Measurements from ENCODE around the gene MYO5A. TPM values are rescaled to one million over a fixed set of nuclear protein-coding genes. Genes with fewer than 3 reads are reported as not detected.

Gene MYO5A
- total and polyA plus RNA-seq, 2 donors (not counting 3 experiments of a cell fraction or from before 2014, with no cell fraction given), result 31.9 to 91.9 TPM

DNA sequence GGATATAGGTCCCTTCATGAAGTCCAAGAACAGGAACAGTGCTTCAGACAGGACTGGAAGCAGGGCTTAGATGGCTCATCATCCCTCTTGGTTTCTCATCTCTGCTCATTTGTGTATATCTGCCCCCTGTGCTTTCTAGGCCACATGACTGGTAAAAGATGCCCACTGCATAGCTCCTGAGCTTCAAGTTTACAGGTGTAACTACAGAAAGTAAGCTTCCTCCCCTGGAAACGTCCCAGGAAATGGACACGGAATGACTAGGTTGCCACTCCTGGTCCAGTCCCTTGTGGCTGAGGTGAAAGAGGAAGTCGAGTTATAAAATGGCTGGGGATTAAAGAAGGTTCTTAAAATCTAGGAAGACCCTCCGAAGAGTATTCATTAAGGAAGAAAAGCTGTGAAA, 32.5 kb downstream of the MYO5A start:
- POLR2A ChIA-PET, result interaction anchor here (0.6 kb wide), 1 partner anchor 23 kb away, joined by 3 read pairs; no protein-coding TSS in a partner anchor

More for the DNA sequence above, 32.5 kb downstream of the MYO5A start:
- peaks cover 69% of the 10 kb centered on the region for H3K79me2 ChIP-seq (ENCODE audit: control insufficient read depth, insufficient read depth, low read length)
- TF ChIP-seq, protein P1, sequence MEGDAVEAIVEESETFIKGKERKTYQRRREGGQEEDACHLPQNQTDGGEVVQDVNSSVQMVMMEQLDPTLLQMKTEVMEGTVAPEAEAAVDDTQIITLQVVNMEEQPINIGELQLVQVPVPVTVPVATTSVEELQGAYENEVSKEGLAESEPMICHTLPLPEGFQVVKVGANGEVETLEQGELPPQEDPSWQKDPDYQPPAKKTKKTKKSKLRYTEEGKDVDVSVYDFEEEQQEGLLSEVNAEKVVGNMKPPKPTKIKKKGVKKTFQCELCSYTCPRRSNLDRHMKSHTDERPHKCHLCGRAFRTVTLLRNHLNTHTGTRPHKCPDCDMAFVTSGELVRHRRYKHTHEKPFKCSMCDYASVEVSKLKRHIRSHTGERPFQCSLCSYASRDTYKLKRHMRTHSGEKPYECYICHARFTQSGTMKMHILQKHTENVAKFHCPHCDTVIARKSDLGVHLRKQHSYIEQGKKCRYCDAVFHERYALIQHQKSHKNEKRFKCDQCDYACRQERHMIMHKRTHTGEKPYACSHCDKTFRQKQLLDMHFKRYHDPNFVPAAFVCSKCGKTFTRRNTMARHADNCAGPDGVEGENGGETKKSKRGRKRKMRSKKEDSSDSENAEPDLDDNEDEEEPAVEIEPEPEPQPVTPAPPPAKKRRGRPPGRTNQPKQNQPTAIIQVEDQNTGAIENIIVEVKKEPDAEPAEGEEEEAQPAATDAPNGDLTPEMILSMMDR (IDR thresholded peaks at IDR 0.05; ENCODE audit: extremely low read depth in 1 of 2, insufficient read depth in 1 of 2, low read depth in 1 of 2, low read length in 2 of 2), result no peak
- TF ChIP-seq POLR2A (IDR thresholded peaks at IDR 0.05; ENCODE audit: low read depth, low read length) (no peak), JUN (IDR thresholded peaks at IDR 0.05; ENCODE audit: borderline replicate concordance, insufficient read depth, insufficient read length, low read depth) (no peak), POLR2AphosphoS5 (IDR thresholded peaks at IDR 0.05; ENCODE audit: insufficient read depth, low read depth, low read length) (no peak), MYC (IDR thresholded peaks at IDR 0.05; ENCODE audit: low read depth, low read length) (no peak), FOS (IDR thresholded peaks at IDR 0.05; ENCODE audit: borderline replicate concordance, insufficient read depth, low read length) (no peak), EZH2 (IDR thresholded peaks at IDR 0.05; ENCODE audit: borderline replicate concordance, low read depth, low read length, severe bottlenecking) (no peak), GATA2 (IDR thresholded peaks at IDR 0.05; ENCODE audit: insufficient read depth, insufficient read length, low read depth, low read length) (no peak)
- TF ChIP-seq, protein P2, sequence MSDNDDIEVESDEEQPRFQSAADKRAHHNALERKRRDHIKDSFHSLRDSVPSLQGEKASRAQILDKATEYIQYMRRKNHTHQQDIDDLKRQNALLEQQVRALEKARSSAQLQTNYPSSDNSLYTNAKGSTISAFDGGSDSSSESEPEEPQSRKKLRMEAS (IDR thresholded peaks at IDR 0.05; ENCODE audit: insufficient read depth, insufficient read length), result no peak
- no peaks in the 10 kb centered on the region for H3K36me3 ChIP-seq (ENCODE audit: control insufficient read depth in 2 of 2, extremely low read depth in 1 of 2, insufficient read depth in 2 of 2, low read length in 2 of 2)
- no peak overlapping the region for H3K9ac ChIP-seq (replicated peaks; ENCODE audit: extremely low read depth, insufficient read depth, low read length)
- dilution Hi-C loops (cut with MboI; ENCODE audit: extremely low pct_ligation_motif_present, low sequenced_read_pairs), result no loop called here
- DNase-seq (ENCODE audit: low read depth, low spot score) (no peak), FAIRE-seq (no peak)
- H2AFZ ChIP-seq (ENCODE audit: low read depth, low read length), result no peak overlapping the region
- H3K4me1 ChIP-seq (ENCODE audit: control insufficient read depth, extremely low read depth, insufficient read depth, low read length), result peaks cover 65% of the 10 kb centered on the region
- H3K4me2 ChIP-seq (ENCODE audit: insufficient read depth, low read length), result no peak overlapping the region
- H3K9me1 ChIP-seq (replicated peaks; ENCODE audit: control insufficient read depth, extremely low read depth, insufficient read depth, low read length), result no peaks in the 10 kb centered on the region
- BruUV-seq (replicated peaks), result no TSS peak
- H3K27me3 ChIP-seq (ENCODE audit: control insufficient read depth in 2 of 2, insufficient read depth in 2 of 2, low read length in 2 of 2), result no peaks in the 10 kb centered on the region
- H4K20me1 ChIP-seq (replicated peaks; ENCODE audit: control insufficient read depth, extremely low read depth, insufficient read depth, low read length), result no peaks in the 10 kb centered on the region
- H3K4me3 ChIP-seq (replicated peaks in 1 of 3; ENCODE audit: insufficient read depth in 1 of 3, low read depth in 1 of 3, low read length in 3 of 3), result no peak overlapping the region
- no peaks in the 10 kb centered on the region for H3K9me3 ChIP-seq (replicated peaks; ENCODE audit: control insufficient read depth, insufficient read depth, low read length)
- no peak overlapping the region for H3K27ac ChIP-seq (ENCODE audit: insufficient read depth, low read depth, low read length)
- CTCF ChIA-PET, result interaction anchor here (1.1 kb wide), 1 partner anchor 30 kb away, joined by 4 read pairs; no protein-coding TSS in a partner anchor
- intact Hi-C loops (cut with micrococcal nuclease), result loop anchor here (2.0 to 10.0 kb wide), 3 partner anchors 13 to 241 kb away; no protein-coding TSS in a partner anchor

Data from endothelial cell of umbilical vein (primary cell).